HUES6 (cell line): ENCODE measurements around the gene PSMB4.
"Not testable (repeated sequence)": the region's sequence is repeated elsewhere in the genome, so short reads cannot be mapped to it uniquely, and the experiment has no call there.

Source experiments
- H3K27ac ChIP-seq: 2 replicates; pipeline ENCODE4 v1.7.0; 2013; ENCODE audit warnings: low read depth, mild to moderate bottlenecking, low read length, inconsistent platforms
- H3K27me3 ChIP-seq: 2 replicates; pipeline ENCODE4 v1.6.1; 2013; ENCODE audit warnings: low read length; ENCODE audit not compliant: control insufficient read depth, insufficient read depth
- H3K36me3 ChIP-seq: 2 replicates; pipeline ENCODE4 v1.6.1; 2013; ENCODE audit warnings: low read length; ENCODE audit not compliant: control insufficient read depth, insufficient read depth
- H3K4me1 ChIP-seq: 2 replicates; pipeline ENCODE4 v1.6.1; 2013; ENCODE audit warnings: low read length; ENCODE audit not compliant: control insufficient read depth, insufficient read depth
- H3K4me3 ChIP-seq: 2 replicates; pipeline ENCODE4 v1.5.1; 2013; ENCODE audit warnings: low read depth, low read length
- H3K9ac ChIP-seq: one replicate; pipeline ENCODE4 v1.6.1; 2013; ENCODE audit warnings: mild to moderate bottlenecking, low read length
- H3K9me3 ChIP-seq: 2 replicates; pipeline ENCODE4 v1.6.1; 2013; ENCODE audit warnings: low read depth, low read length; ENCODE audit not compliant: control insufficient read depth, insufficient read depth

The PSMB4 gene

GRCh38 chr1:151393583-151393982 is 5.8 kb upstream of the PSMB4 start:
- no peaks in the 10 kb centered on the region for H3K4me1 ChIP-seq
- no peak overlapping the region for H3K9ac ChIP-seq
- no peaks in the 10 kb centered on the region for H3K27me3 ChIP-seq
- no peak overlapping the region for H3K4me3 ChIP-seq
- no peaks in the 10 kb centered on the region for H3K36me3 ChIP-seq
- no peak overlapping the region for H3K27ac ChIP-seq
- 0 out of 2 replicates have a peak, but pooled peaks cover 3% of the 10 kb centered on the region for H3K9me3 ChIP-seq

DNA sequence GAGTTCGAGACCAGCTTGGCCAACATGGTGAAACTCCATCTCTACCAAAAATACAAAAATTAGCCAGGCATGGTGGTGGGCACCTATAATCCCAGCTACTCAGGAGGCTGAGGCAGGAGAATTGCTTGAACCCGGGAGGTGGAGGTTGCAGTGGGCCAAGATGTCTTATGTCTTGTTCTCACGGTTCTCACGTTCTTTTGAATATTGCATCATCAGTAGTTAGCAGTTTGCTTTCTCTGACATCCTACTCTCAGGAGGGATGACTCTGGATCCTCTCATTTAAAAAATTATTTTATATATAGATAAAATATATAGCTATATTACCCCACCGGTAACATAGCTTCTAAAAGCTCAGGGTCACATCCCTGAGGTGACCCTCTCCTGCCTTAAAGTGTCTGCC is 3.1 kb upstream of the PSMB4 start:
- H3K27me3 ChIP-seq, H3K4me1 ChIP-seq, H3K9ac ChIP-seq, H3K4me3 ChIP-seq, H3K27ac ChIP-seq, H3K9me3 ChIP-seq: not testable (repeated sequence)
- H3K36me3 ChIP-seq = peaks cover 15% of the 10 kb centered on the region

DNA sequence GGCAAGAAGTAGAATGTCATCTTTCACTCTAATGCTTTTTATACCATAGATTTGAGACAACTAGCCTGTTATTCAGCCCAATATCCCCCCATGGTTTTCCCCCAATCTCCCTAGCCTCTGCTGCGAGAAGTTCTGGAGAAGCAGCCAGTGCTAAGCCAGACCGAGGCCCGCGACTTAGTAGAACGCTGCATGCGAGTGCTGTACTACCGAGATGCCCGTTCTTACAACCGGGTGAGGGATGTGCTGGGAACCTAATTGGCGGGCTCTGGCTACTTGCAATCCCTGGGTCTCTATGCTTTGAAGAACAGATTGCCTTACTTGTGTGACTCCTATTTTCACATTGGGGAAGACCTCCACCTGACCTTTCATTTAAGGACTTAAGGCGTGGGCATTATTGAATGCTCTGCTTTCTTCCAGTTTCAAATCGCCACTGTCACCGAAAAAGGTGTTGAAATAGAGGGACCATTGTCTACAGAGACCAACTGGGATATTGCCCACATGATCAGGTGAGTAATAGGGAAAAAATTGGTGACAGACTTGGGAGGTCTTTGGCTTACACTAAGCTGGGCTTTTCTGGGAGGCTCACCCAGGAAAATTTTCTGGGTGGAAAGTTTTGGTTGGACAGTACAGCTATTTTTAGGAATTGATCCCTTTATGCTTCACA is 1.9 kb downstream of the PSMB4 start:
- no peaks in the 10 kb centered on the region for H3K27me3 ChIP-seq
- H3K9me3 ChIP-seq = no peaks in the 10 kb centered on the region
- no peak overlapping the region for H3K4me3 ChIP-seq
- peaks cover 4% of the 10 kb centered on the region for H3K4me1 ChIP-seq
- peaks cover 59% of the 10 kb centered on the region for H3K36me3 ChIP-seq
- H3K9ac ChIP-seq = no peak overlapping the region
- H3K27ac ChIP-seq = no peak overlapping the region

GRCh38 chr1:151401860-151402259 is 2.5 kb downstream of the PSMB4 start:
- Histone ChIP-seq H3K9ac (no peak overlapping the region), H3K27me3 (no peaks in the 10 kb centered on the region), H3K4me3 (no peak overlapping the region), H3K4me1 (peaks cover 4% of the 10 kb centered on the region), H3K36me3 (peaks cover 65% of the 10 kb centered on the region), H3K9me3 (no peaks in the 10 kb centered on the region), H3K27ac (no peak overlapping the region)

GRCh38 chr1:151402764-151403163 is 3.4 kb downstream of the PSMB4 start:
- Histone ChIP-seq H3K4me1 (peaks cover 4% of the 10 kb centered on the region), H3K9ac (no peak overlapping the region), H3K27me3 (no peaks in the 10 kb centered on the region), H3K36me3 (peaks cover 74% of the 10 kb centered on the region), H3K9me3 (no peaks in the 10 kb centered on the region), H3K27ac (no peak overlapping the region), H3K4me3 (no peak overlapping the region)

DNA sequence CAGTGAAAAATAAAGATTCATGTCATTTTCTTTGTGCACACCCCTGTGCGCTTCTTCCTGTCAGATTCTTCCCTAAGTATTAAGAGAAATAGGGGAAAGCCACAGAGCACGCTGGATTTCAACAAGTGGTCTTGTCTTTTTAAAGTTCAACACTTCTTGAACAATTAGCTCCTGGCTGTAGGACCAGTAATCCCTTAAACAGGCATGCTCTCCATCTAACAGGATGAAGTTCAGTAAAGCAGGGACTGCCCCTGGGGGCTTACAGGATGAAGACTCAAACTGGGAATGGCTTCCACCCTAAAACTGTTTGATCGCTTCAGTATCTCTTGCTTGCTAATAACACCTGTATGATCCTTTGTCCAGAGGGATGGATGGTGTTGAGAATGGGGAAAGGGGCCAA is 4.2 kb downstream of the PSMB4 start:
- H3K9ac ChIP-seq = no peak overlapping the region
- H3K36me3 ChIP-seq = peaks cover 82% of the 10 kb centered on the region
- H3K4me1 ChIP-seq = peaks cover 4% of the 10 kb centered on the region
- no peaks in the 10 kb centered on the region for H3K27me3 ChIP-seq
- no peak overlapping the region for H3K27ac ChIP-seq
- no peaks in the 10 kb centered on the region for H3K9me3 ChIP-seq
- no peak overlapping the region for H3K4me3 ChIP-seq

DNA sequence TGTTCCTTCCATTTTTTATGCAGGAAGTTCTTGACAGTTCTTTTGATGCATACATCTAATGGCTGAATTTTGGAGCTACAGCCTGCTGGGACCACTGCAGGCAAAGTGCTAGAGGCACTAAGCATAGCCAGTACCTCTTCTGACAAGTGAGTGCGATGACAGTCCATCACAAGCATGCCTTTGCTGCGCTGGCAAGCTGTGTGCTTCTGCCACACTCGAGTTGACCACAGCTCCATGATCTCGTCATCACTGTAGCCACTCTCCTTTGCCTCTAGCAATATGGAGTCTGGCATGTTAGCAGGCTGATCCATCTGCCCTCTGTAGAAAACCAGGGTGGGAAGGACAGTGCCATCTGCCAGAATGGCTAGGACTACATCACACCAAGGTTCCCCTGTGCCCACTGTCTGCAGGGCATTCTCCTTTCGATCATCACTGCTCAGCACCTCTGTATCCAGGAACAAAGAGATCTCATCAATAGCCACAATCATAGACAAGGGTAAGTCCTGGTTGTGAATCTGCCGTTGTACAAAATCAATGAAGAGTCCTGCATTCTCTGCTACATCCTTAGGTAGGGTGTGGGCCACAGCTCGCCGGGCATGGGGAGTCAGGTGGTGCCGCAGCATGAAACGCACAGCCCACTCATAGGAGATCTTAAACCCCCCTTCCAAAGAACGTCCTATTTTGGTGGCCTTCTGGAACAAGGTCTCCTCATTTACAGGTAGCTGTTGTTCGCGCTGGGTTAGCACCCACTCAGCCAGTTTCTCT is 6.0 kb downstream of the PSMB4 start:
- peaks cover 94% of the 10 kb centered on the region for H3K36me3 ChIP-seq
- no peak overlapping the region for H3K4me3 ChIP-seq
- no peaks in the 10 kb centered on the region for H3K9me3 ChIP-seq
- H3K4me1 ChIP-seq = peaks cover 3% of the 10 kb centered on the region
- no peak overlapping the region for H3K9ac ChIP-seq
- no peaks in the 10 kb centered on the region for H3K27me3 ChIP-seq
- H3K27ac ChIP-seq = no peak overlapping the region

- no peak overlapping the region for H3K9ac ChIP-seq
- peaks cover 94% of the 10 kb centered on the region for H3K36me3 ChIP-seq
Observed at GRCh38 chr1:151406176-151406575, 6.8 kb downstream of the PSMB4 start.

GRCh38 chr1:151407304-151407703 is 7.9 kb downstream of the PSMB4 start:
- Histone ChIP-seq H3K27ac (no peak overlapping the region), H3K4me3 (no peak overlapping the region), H3K36me3 (peaks cover 94% of the 10 kb centered on the region), H3K9ac (no peak overlapping the region), H3K27me3 (no peaks in the 10 kb centered on the region), H3K9me3 (no peaks in the 10 kb centered on the region), H3K4me1 (no peaks in the 10 kb centered on the region)

More at GRCh38 chr1:151406176-151406575, 6.8 kb downstream of the PSMB4 start:
- Histone ChIP-seq H3K4me1 (no peaks in the 10 kb centered on the region), H3K4me3 (no peak overlapping the region), H3K27me3 (no peaks in the 10 kb centered on the region), H3K27ac (no peak overlapping the region), H3K9me3 (no peaks in the 10 kb centered on the region)

DNA sequence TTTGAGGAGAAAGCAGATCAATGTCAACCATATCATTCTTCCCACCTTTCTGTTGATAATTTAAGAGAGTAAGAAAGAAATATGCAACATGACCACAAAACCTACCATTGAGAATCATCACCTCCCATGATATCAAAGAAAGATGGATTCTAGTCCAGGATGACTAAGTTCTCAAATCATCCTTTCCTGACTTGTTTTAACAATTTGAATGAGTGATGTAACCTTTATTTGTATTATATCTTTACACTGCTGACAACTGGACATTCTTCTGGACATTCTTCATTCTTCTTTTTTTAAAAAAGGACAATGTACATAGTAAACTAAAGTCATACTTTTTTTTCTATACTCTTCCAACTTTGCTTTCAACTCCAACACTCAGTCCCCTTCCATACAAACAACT is 9.5 kb downstream of the PSMB4 start:
- H3K36me3 ChIP-seq = peaks cover 91% of the 10 kb centered on the region
- H3K4me3 ChIP-seq = no peak overlapping the region
- H3K9me3 ChIP-seq = no peaks in the 10 kb centered on the region
- no peaks in the 10 kb centered on the region for H3K4me1 ChIP-seq
- no peaks in the 10 kb centered on the region for H3K27me3 ChIP-seq
- no peak overlapping the region for H3K9ac ChIP-seq
- H3K27ac ChIP-seq = no peak overlapping the region

DNA sequence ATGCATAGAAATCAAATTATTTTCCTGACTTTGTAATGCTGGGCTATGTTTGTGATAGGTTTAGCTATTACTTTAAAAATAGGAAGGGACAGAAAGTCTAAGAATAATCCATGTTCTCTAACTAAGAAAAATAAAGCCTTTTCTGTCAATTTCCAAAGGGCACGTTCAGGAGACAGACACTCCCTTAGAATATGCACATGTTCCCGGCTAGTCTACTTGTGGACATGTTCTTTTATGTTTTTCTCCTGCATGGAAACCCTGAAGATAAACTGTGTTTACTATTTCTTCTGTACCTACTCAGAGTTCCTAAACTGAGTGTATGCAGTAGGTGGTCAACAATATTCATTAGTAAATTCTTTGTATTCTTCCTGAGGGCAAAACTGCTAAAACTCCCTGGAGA is 12.5 kb downstream of the PSMB4 start:
- Histone ChIP-seq H3K4me3 (no peak overlapping the region), H3K9me3 (no peaks in the 10 kb centered on the region), H3K4me1 (no peaks in the 10 kb centered on the region), H3K27ac (no peak overlapping the region), H3K9ac (no peak overlapping the region), H3K36me3 (peaks cover 93% of the 10 kb centered on the region), H3K27me3 (no peaks in the 10 kb centered on the region)
